IMR-90 (cell line): ENCODE results near the gene EGFR. TPM values are rescaled to one million over a fixed set of nuclear protein-coding genes. Genes with fewer than 3 reads are reported as not detected.

ENCODE experiments used
- ATAC-seq: fragments of 200-7000 bp; cut with Tn5 transposase; 2 replicates; pipeline ENCODE4 v1.9.1; 2020; ENCODE audit warnings: low read depth, mild to moderate bottlenecking, moderate library complexity
- BruUV-seq: library from RNA; stranded (reverse); fragments of 400-500 nt; replicated peaks from 2 replicates; lab custom pipeline; 2021; lab: Mats Ljungman, UMichigan
- CTCF ChIA-PET: fragments of 300-600 bp; formaldehyde crosslinking; extraction: SDS; loops from one replicate; lab custom pipeline; 2021; ENCODE audit warnings: antibody characterized with exemption; lab: Yijun Ruan, JAX
- POLR2A ChIA-PET: fragments of 300-600 bp; sonication (Branson Sonifier 250); formaldehyde crosslinking; loops from one replicate; lab custom pipeline; 2022; ENCODE audit warnings: antibody characterized with exemption; ENCODE audit not compliant: unreplicated experiment; lab: Charles Lee
- DNase-seq: peaks from one replicate; pipeline ENCODE4 v3.0.0; 2013
- H2AFZ ChIP-seq: replicated peaks from 2 replicates; pipeline ENCODE3; 2013; ENCODE audit warnings: low read length, mild to moderate bottlenecking; ENCODE audit not compliant: poor library complexity
- H2AK5ac ChIP-seq: 2 replicates; pipeline ENCODE4 v1.6.1; 2013; ENCODE audit warnings: low read depth, low read length, inconsistent platforms
- H2AK9ac ChIP-seq: replicated peaks from 2 replicates; pipeline ENCODE3; 2013; ENCODE audit warnings: mild to moderate bottlenecking, low read depth, low read length, moderate library complexity; ENCODE audit not compliant: poor library complexity
- H2BK120ac ChIP-seq: 2 replicates; pipeline ENCODE4 v1.6.1; 2013; ENCODE audit warnings: low read depth, low read length, inconsistent platforms
- H2BK15ac ChIP-seq: 3 replicates; pipeline ENCODE4 v1.6.1; 2013; ENCODE audit warnings: low read depth, low read length, inconsistent platforms
- H2BK20ac ChIP-seq: 2 replicates; pipeline ENCODE4 v1.6.1; 2013; ENCODE audit warnings: low read depth, mild to moderate bottlenecking, inconsistent platforms, low read length, moderate library complexity
- H2BK5ac ChIP-seq: 2 replicates; pipeline ENCODE4 v1.6.1; 2013; ENCODE audit warnings: mild to moderate bottlenecking, low read depth, low read length, inconsistent platforms; ENCODE audit not compliant: poor library complexity, severe bottlenecking
- H3K14ac ChIP-seq: replicated peaks from 2 replicates; pipeline ENCODE4 v1.6.1; 2013; ENCODE audit warnings: low read depth, low read length, inconsistent platforms
- H3K18ac ChIP-seq: 2 replicates; pipeline ENCODE4 v1.6.1; 2013; ENCODE audit warnings: low read depth, low read length, control low read depth
- H3K23ac ChIP-seq: 2 replicates; pipeline ENCODE4 v1.6.1; 2013; ENCODE audit warnings: low read depth, low read length, inconsistent platforms
- H3K27ac ChIP-seq: 2 replicates; pipeline ENCODE4 v1.5.1; 2013; ENCODE audit warnings: mild to moderate bottlenecking, control low read depth, low read length; ENCODE audit not compliant: insufficient read depth
- H3K27me3 ChIP-seq: 2 replicates; pipeline ENCODE4 v1.6.1; 2013; ENCODE audit warnings: low read length; ENCODE audit not compliant: control insufficient read depth, insufficient read depth
- H3K36me3 ChIP-seq: 2 replicates; pipeline ENCODE4 v1.6.1; 2013; ENCODE audit warnings: low read length, mixed read lengths; ENCODE audit not compliant: control insufficient read depth, insufficient read depth
- H3K4ac ChIP-seq: 2 replicates; pipeline ENCODE4 v1.6.1; 2013; ENCODE audit warnings: low read depth, low read length, inconsistent platforms
- H3K4me1 ChIP-seq: 2 replicates; pipeline ENCODE4 v1.6.1; 2013; ENCODE audit warnings: low read length, mixed read lengths; ENCODE audit not compliant: control insufficient read depth, insufficient read depth
- H3K4me2 ChIP-seq: 2 replicates; pipeline ENCODE4 v1.6.1; 2013; ENCODE audit warnings: low read depth, mild to moderate bottlenecking, control low read depth, low read length, moderate library complexity
- H3K4me3 ChIP-seq: 2 replicates; pipeline ENCODE4 v1.5.1; 2013; ENCODE audit warnings: low read depth, mild to moderate bottlenecking, control low read depth, low read length, moderate library complexity; ENCODE audit not compliant: insufficient read depth
- H3K56ac ChIP-seq: 2 replicates; pipeline ENCODE4 v1.6.1; 2013; ENCODE audit warnings: low read length, inconsistent platforms; ENCODE audit not compliant: insufficient read depth; ENCODE audit errors: extremely low read depth
- H3K79me1 ChIP-seq, 2 experiments: 2 replicates each; pipeline ENCODE4 v1.6.1; 2013; ENCODE audit warnings: low read length in 2 of 2, inconsistent platforms in 1 of 2, low read depth in 1 of 2
- H3K9ac ChIP-seq: 2 replicates; pipeline ENCODE4 v1.6.1; 2013; ENCODE audit warnings: low read depth, low read length, control low read depth
- H3K9me1 ChIP-seq: 2 replicates; pipeline ENCODE4 v1.6.1; 2013; ENCODE audit warnings: low read length, inconsistent platforms; ENCODE audit not compliant: insufficient read depth
- H3K9me3 ChIP-seq: 2 replicates; pipeline ENCODE4 v1.6.1; 2013; ENCODE audit warnings: low read length; ENCODE audit not compliant: control insufficient read depth, insufficient read depth
- H4K20me1 ChIP-seq: 2 replicates; pipeline ENCODE4 v1.6.1; 2013; ENCODE audit warnings: low read length, inconsistent platforms; ENCODE audit not compliant: insufficient read depth
- H4K5ac ChIP-seq: 2 replicates; pipeline ENCODE4 v1.6.1; 2013; ENCODE audit warnings: mild to moderate bottlenecking, low read depth, low read length, control low read depth
- H4K8ac ChIP-seq, 2 experiments: 2 replicates each; pipeline ENCODE4 v1.6.1; 2013; ENCODE audit warnings: low read depth in 2 of 2, low read length in 2 of 2, control low read depth in 1 of 2, inconsistent platforms in 1 of 2
- H4K91ac ChIP-seq: 2 replicates; pipeline ENCODE4 v1.6.1; 2013; ENCODE audit warnings: low read depth, low read length, inconsistent platforms; ENCODE audit not compliant: insufficient read depth
- ELK1 ChIP-seq: fragments of 150-350 bp; IDR thresholded peaks from 2 replicates; pipeline ENCODE4 v1.6.1; 2016; ENCODE audit warnings: low read depth, mild to moderate bottlenecking, low read length, moderate library complexity, borderline replicate concordance
- MAZ ChIP-seq: IDR thresholded peaks from 2 replicates; pipeline ENCODE4 v1.6.1; 2012; ENCODE audit warnings: low read depth, mild to moderate bottlenecking, low read length, improper control_type of control experiment, moderate library complexity, borderline replicate concordance
- NFE2L2 ChIP-seq: fragments of 150-350 bp; IDR thresholded peaks from 2 replicates; pipeline ENCODE4 v1.6.1; 2016; ENCODE audit warnings: low read depth, mild to moderate bottlenecking, low read length
- RFX5 ChIP-seq: IDR thresholded peaks from 2 replicates; pipeline ENCODE4 v1.8.0; 2012; ENCODE audit warnings: low read depth, mild to moderate bottlenecking, low read length, moderate library complexity
- SMC3 ChIP-seq: fragments of 150-350 bp; IDR thresholded peaks from 2 replicates; pipeline ENCODE4 v1.6.1; 2016; ENCODE audit warnings: low read depth, mild to moderate bottlenecking, antibody characterized with exemption, low read length, moderate library complexity
- whole genome bisulfite sequencing, 2 experiments: methylation state at CpG; one replicate each; pipeline versions ENCODE4 v1.1.5 to v1.1.7; 2013; ENCODE audit warnings: missing lambda C conversion rate in 2 of 2; ENCODE audit not compliant: insufficient read length in 1 of 2; ENCODE audit errors: extremely low coverage in 2 of 2; 5-methylcytosine and 5-hydroxymethylcytosine counted together
- dilution Hi-C: fragments of 300-500 bp; cut with HindIII; formaldehyde crosslinking; loops from one replicate; pipeline ENCODE4 v1.14.3; 2018; ENCODE audit warnings: low sequenced_read_pairs; ENCODE audit not compliant: unreplicated experiment
- in situ Hi-C: fragments of 300-500 bp; cut with MboI; formaldehyde crosslinking; loops from 3 replicates; pipeline ENCODE4 v1.14.3; 2019; ENCODE audit warnings: low sequenced_read_pairs, inconsistent platforms, mixed read lengths
- intact Hi-C: fragments of 100-400 bp; cut with micrococcal nuclease; formaldehyde crosslinking; loops from 2 replicates; pipeline ENCODE4 v1.10.0; 2022
- polyA plus RNA-seq, 3 experiments: library from polyadenylated mRNA; depleted of rRNA; stranded (reverse); fragments of >200 nt; gene quantifications; 2 replicates each; pipeline ENCODE4 v1.2.3, GENCODE V29; 2012; ENCODE audit warnings: low replicate concordance in 1 of 3
- total RNA-seq: library from RNA; depleted of rRNA; stranded (reverse); fragments of >200 nt; gene quantifications from 2 replicates; pipeline ENCODE4 v1.2.3, GENCODE V29; 2012
- TF ChIP-seq, protein P1 (sequence below): fragments of 150-350 bp; IDR thresholded peaks from 2 replicates; pipeline ENCODE4 v1.6.1; 2017; ENCODE audit warnings: mild to moderate bottlenecking, antibody characterized with exemption, low read length, low read depth

EGFR gene
- total and polyA plus RNA-seq, 2 of the 4 experiments (the other 2 are of a cell fraction): 36.9 to 60.4 TPM

DNA sequence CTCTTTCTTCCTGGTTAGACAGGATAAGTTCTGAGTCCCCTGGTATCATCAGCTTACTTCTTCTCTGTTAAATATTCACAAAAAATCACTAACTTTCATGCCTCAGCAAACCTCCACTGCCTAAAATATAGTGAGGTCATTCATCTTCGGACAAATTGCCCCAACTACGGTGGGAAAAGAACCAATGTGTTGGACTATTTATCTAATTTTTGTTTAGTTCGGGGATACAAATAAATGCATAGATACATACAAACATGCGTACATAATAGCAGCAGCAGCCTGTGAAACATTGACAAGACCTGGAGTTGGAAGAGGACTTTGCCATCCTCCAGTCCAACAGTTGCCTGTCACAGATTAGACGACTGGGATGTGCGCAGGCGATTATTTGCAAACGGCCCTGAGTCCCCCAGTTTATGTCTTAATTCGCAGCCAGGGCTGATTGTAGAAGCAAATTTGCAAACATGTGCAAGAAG lies 51.5 kb downstream of the EGFR start:
- Histone ChIP-seq H3K14ac (no peak overlapping the region), H3K9me3 (no peaks in the 10 kb centered on the region), H3K18ac (no peak overlapping the region), H3K4me1 (peaks cover 39% of the 10 kb centered on the region), H3K9ac (no peak overlapping the region), H4K91ac (no peak overlapping the region), H3K23ac (no peak overlapping the region), H3K9me1 (peaks cover 38% of the 10 kb centered on the region), H2BK15ac (no peak overlapping the region), H3K56ac (no peak overlapping the region), H4K20me1 (peaks cover 4% of the 10 kb centered on the region), H4K5ac (no peak overlapping the region; the same call in 1 of the 2 replicates), H2AFZ (no peak overlapping the region), H3K36me3 (peaks cover 14% of the 10 kb centered on the region), H3K4ac (no peak overlapping the region), H3K79me1 (peaks cover 28 to 82% of the 10 kb centered on the region in 2 experiments), H2AK9ac (no peak overlapping the region), H2AK5ac (no peak overlapping the region), H3K27me3 (no peaks in the 10 kb centered on the region), H3K4me2 (no peak overlapping the region), H2BK20ac (no peak overlapping the region), H4K8ac (no peak overlapping the region; a peak in 1 of 4 replicates), H2BK120ac (no peak overlapping the region), H3K27ac (no peak overlapping the region), H2BK5ac (peak overlapping the region; percentile 25), H3K4me3 (no peak overlapping the region)
- WGBS, 2 experiments: 100% methylated on average over 1 of the region's 9 CpGs; no CpG with 5 or more reads in 1 of the 2 experiments
- POLR2A ChIA-PET: no interaction called here
- intact Hi-C loops (no loop called here), in situ Hi-C loops (no loop called here), dilution Hi-C loops (no loop called here)
- CTCF ChIA-PET: interaction anchor here (0.9 kb wide), 1 partner anchor 11 kb away, joined by 4 read pairs; no protein-coding TSS in a partner anchor
- no TSS peak for BruUV-seq
- ATAC-seq: no peak
- TF ChIP-seq NFE2L2: no peak
- no peak for TF ChIP-seq ELK1
- TF ChIP-seq, protein P1, sequence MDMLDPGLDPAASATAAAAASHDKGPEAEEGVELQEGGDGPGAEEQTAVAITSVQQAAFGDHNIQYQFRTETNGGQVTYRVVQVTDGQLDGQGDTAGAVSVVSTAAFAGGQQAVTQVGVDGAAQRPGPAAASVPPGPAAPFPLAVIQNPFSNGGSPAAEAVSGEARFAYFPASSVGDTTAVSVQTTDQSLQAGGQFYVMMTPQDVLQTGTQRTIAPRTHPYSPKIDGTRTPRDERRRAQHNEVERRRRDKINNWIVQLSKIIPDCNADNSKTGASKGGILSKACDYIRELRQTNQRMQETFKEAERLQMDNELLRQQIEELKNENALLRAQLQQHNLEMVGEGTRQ: no peak
- TF ChIP-seq SMC3: no peak
- no peak for TF ChIP-seq RFX5
- TF ChIP-seq MAZ: no peak
- no peak for DNase-seq
